ENCODE measurements around the gene C1QTNF9.
"Not testable (repeated sequence)": the region's sequence is repeated elsewhere in the genome, so short reads cannot be mapped to it uniquely, and the experiment has no call there.

GRCh38 chr13:24366315-24366714, 56.9 kb downstream of the C1QTNF9 start:
- TF ChIP-seq CTCF (optimal IDR thresholded peaks at IDR 0.05 in 1 of 3, IDR thresholded peaks at IDR 0.05 in 1 of 3, conservative IDR thresholded peaks at IDR 0.05 in 1 of 3; ENCODE audit: extremely low read depth in 1 of 3, insufficient read depth in 2 of 3, low read length in 3 of 3); EZH2 (IDR thresholded peaks at IDR 0.05; ENCODE audit: low read length): not testable (repeated sequence)
